Measurements from ENCODE around the gene EXOC2. TPM values are rescaled to one million over a fixed set of nuclear protein-coding genes. Genes with fewer than 3 reads are reported as not detected.

Gene EXOC2
- total RNA-seq, 1 experiment from 2014 or later = 24.5 TPM

- Histone ChIP-seq H3K9me2 (ENCODE audit: insufficient read depth) (no peaks in the 10 kb centered on the region), H3K9ac (ENCODE audit: low read length) (no peak overlapping the region), H3K27ac (ENCODE audit: low read depth, low read length) (no peak overlapping the region), H4K20me1 (ENCODE audit: insufficient read depth) (no peaks in the 10 kb centered on the region), H3K36me3 (ENCODE audit: control insufficient read depth in 1 of 2, insufficient read depth in 2 of 2, low read length in 2 of 2) (no peaks in the 10 kb centered on the region), H3K79me2 (ENCODE audit: insufficient read depth, low read length) (no peaks in the 10 kb centered on the region), H3K4me1 (ENCODE audit: control insufficient read depth in 1 of 2, insufficient read depth in 2 of 2, low read length in 2 of 2) (no peaks in the 10 kb centered on the region), H3K9me3 (ENCODE audit: control insufficient read depth in 1 of 2, insufficient read depth in 1 of 2, low read depth in 1 of 2, low read length in 2 of 2) (no peaks in the 10 kb centered on the region), H2AFZ (ENCODE audit: low read depth, low read length, poor library complexity, severe bottlenecking) (no peak overlapping the region), H3K27me3 (ENCODE audit: insufficient read depth, low read length) (no peaks in the 10 kb centered on the region), H3K4me2 (ENCODE audit: low read length) (no peak overlapping the region), H3K4me3 (replicated peaks in 1 of 2; ENCODE audit: low read depth in 1 of 2, low read length in 2 of 2) (no peak overlapping the region)
- no TSS peak for BruUV-seq (replicated peaks)
- intact Hi-C loops (cut with micrococcal nuclease) = no loop called here
- DNase-seq (ENCODE audit: low read depth, low spot score) (no peak), ATAC-seq (no peak)
- RAD21 ChIA-PET (ENCODE audit: low non-redundant PET in 1 of 2, low total read pairs in 2 of 2, uncharacterized antibody in 2 of 2, unreplicated experiment in 2 of 2) = no interaction called here
- CTCF ChIA-PET = no interaction called here
- POLR2A ChIA-PET = no interaction called here
- TF ChIP-seq POLR2AphosphoS5 (IDR thresholded peaks at IDR 0.05; ENCODE audit: low read depth, low read length) (no peak), ZFX (IDR thresholded peaks at IDR 0.05) (no peak), EGR1 (IDR thresholded peaks at IDR 0.05; ENCODE audit: low read depth) (no peak), EZH2phosphoT487 (IDR thresholded peaks at IDR 0.05; ENCODE audit: borderline replicate concordance) (no peak), SIN3A (IDR thresholded peaks at IDR 0.05; ENCODE audit: low read depth) (no peak), SRF (IDR thresholded peaks at IDR 0.05; ENCODE audit: low read depth) (no peak), CTCF (IDR thresholded peaks at IDR 0.05 in 2 of 3, conservative IDR thresholded peaks at IDR 0.05 in 1 of 3; ENCODE audit: borderline replicate concordance in 1 of 3, insufficient read depth in 1 of 3, low read depth in 2 of 3, low read length in 2 of 3) (no peak), MAX (IDR thresholded peaks at IDR 0.05) (no peak), ZNF274 (IDR thresholded peaks at IDR 0.05; ENCODE audit: low read depth, low read length) (no peak), TCF7L2 (IDR thresholded peaks at IDR 0.05; ENCODE audit: borderline replicate concordance, extremely low read depth, insufficient read depth, insufficient read length) (no peak)
These were observed 185.9 kb downstream of the EXOC2 start for GRCh38 chr6:506920-507622.

Measured in HCT116 (cell line).